Activated naive CD4-positive, alpha-beta T cell treated with Interleukin-2 at 50 U/mL for 16 hours (primary cell): ENCODE data around the gene AUH.

Experiments used
- DNase-seq: peaks from one replicate; pipeline ENCODE4 v3.0.0-alpha.2; 2020

Gene AUH

DNA sequence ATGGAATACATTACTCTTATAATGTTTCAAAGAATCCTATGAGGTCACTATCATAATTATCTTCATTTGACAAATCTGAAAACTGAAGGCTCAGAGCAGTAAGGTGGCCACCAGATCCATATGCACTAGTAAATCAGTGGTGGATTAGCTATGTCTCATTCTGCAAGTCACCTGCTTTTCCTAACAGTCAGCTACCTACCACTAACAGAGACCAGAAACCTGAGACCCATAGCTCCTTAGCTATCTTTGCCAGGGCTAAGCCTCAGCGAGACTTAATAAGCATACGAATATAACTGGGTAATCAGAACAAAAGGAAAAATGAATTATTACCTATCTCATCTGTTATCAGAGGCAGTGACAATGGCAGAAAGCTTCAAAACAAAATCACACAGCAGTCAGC is 118.7 kb downstream of the AUH start:
- DNase-seq: no peak

DNA sequence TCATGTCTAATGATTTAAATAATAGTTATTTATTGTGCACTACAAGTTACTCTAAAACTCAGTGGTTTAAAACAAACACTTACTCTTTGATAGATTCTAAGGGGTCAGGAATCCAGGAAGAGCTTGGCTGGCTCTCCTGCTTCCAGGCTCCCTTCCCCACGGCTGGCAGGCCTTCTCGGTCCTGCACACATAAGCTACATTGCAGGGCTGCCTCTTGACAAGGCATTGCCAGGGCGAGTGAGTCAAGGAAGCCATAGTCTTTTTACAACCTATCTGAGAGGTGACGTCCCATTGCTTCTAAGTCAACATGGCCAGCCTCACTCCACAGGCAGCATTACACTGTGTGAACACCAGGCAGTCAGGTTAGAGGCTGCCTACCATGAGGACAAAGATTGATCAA is 119.8 kb downstream of the AUH start:
- no peak for DNase-seq

DNA sequence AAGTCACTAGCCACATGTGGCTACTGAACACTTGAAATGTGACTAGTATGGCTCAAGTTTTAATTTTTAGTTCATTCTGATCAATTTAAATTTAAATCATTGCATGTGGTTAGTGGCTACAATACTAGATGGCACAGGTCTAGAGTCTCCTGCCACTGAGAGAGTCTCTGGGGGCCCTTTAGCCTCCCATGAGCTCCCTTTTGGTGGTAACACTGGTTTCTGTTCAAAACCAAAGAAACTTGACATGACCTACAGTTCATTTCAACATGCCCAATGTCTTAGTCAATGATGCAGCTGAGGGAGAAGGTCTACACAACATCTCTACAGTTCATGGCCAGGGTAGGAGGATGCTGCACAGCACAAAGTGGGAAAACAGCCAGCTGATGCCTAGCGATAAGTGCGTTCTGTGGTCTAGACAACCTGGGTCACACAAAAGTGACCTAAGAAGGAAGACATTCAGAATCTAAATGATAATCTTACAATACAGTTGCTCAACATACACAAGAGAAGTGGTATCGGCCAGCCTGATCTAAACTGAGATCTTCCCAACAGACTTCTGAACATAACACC is 121.0 kb downstream of the AUH start:
- DNase-seq: no peak

DNA sequence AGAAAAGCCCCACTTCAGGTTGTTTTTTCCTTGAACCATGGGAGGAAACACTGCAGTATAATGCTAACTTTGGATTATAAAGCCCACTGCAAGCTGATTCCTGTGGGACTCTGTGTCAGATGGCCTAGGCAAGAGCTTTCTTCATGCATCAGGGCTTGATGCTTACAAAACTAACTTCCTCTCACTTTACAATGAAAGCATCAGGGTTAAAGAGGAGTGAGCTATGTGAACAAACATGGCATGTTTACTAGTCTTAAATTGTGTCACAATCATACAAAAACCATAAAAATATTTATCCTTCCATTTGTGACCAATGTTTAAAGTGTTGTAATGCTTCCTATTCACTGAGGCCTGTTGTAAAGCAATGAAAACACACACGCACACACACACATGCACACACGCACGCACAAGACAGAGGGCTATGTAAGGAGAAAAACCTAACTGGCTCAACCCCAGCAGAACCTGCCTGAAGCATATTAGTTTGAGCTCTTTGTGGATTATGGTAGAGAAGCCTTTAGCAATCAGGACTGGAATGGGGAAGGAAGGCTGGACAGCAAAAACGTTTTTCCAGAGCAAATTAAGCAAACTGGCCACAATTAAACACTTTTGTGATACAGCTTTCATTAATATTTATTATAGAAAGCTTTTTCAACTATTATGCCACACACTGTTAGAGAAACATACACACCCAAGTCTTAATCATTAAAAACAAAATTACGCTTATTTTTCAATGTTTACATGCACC is 122.2 kb downstream of the AUH start:
- no peak for DNase-seq

DNA sequence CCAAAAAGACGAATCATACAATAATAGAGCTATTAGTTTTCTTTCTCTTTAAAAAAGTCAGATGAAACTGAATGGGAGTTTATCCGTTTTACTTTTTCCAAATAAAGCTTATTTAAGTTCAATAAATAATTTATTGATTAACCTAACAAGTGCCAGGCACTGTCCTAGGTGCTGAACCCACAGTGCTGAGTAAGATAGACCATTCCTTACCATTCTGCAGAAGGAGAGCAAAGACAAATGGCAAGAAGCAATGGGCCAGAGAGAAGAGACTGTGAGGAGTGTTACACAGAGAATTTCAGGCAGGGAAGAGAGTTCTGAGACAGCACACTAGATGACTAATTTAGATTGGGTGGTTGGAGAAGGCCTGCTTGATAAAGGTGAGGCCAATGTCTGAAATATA is 127.2 kb downstream of the AUH start:
- no peak for DNase-seq

DNA sequence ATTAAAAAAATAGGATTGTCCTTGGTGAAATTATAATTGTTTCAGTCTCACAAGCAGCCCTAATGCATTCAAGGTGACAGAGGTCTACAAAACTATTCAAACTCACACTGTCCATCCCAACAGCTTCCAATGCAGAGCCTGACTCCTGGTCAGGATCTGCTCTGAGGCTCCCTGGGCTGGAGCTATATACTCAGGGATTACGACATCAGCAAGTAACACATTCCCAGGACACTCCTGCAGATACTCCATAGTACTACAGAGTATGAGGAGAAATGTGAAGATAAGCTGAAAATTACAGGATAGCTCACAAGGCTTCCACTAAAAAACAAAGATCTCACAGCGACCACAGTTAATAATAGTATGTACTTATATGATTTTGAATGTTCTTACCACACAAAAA is 130.1 kb downstream of the AUH start:
- no peak for DNase-seq

DNA sequence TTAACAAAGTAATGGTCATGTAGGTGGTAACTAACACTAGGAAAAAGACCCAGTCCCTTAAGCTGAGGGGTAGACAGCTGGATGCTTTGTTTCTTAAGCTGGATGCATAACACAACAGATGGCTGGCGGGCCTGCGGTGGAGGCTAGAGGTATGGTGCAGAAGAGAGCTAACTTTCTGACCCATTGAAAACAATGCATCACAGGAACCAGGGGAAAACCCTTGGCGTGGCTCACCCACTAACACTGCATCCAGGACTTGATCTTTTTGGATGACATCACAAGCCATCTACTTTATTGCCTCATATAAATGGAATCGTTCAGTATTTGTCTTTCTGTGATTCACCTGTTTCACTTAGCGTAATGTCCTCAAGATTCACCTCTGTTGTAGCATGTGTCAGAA is 138.7 kb downstream of the AUH start:
- no peak for DNase-seq

DNA sequence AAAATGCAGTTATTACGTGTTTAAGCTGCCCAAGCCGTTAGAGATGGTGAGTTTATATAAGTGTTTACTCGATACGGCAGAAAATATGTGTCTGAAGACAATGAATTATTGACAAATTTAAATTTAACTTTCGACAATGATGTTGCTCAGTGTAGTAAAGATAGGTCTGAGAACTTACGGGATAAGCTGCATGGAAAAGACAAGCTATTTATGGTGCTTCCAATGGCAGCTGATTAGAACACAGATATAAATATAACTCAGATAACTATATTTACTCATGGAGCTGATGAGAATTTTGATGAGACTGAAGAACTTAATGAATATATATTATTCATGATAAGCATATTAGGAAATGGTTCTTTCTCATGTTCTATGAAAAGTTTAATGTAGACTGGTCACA is 139.3 kb downstream of the AUH start:
- DNase-seq: no peak

DNA sequence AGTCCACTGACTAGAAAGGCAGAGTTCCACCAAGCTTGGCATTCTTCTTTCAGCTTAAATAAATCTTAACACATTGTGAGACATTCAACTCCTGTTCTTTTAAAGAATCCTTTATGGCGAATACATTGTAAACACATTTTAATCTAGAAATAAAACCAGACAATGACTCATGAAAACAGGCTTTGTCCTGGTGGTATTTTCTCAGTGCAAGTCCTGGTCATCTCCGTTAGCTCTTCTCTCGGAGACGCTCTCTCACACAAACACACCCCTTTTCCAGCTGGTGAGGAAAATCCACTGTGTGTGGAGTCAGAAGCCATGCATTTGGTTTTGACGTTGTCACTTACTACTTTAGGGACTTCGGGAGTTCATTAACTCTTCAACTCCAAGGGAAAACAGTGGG is 140.4 kb downstream of the AUH start:
- DNase-seq: no peak

DNA sequence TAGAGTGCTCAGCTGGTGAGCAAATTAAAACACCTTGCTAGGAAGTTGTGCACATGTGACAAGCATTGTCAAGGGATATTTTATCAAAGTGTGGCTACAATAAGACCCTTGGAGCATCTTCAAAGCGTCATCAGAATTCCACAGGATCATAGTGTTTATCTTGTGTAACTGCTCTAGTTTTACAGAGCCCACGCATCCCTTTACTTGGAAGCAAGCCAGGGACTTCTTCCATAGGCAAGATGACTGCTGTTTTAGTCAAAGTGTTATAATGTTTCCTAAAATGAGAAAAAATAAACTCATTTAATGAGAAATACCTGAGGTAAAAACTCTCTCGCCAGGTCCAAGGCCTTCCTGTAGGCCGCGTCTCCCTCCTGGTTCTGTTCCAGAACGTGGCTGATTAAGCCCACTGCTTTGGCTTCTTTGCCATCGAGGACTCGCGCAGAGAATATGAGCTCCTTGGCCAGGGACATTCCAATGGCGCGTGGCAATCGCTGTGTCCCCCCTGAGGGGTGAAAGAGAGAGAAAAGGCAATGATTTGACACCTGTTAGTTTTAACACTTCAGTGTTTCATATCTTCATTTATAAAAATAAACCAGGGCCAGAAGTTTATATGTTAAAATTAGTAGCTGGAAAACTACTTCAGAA is 141.1 kb downstream of the AUH start:
- DNase-seq: no peak

DNA sequence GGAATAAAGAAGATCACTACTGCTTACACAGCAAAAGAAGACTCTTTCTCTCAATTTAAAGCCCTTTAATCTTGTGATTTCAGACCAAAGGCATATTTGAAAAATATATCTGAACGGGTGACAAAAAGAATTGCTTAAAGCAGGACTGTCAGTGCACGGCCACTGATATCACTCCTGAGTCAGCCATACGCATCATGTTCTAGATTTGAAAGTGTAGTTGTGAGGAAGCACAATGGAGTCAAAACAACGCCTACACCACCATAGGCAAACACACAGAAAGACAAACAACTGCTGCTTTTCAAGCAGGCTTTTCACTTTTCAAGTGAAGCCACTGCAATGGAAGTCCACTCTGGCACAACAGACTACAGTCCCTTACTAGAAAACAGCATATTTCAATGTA is 141.7 kb downstream of the AUH start:
- no peak for DNase-seq

DNA sequence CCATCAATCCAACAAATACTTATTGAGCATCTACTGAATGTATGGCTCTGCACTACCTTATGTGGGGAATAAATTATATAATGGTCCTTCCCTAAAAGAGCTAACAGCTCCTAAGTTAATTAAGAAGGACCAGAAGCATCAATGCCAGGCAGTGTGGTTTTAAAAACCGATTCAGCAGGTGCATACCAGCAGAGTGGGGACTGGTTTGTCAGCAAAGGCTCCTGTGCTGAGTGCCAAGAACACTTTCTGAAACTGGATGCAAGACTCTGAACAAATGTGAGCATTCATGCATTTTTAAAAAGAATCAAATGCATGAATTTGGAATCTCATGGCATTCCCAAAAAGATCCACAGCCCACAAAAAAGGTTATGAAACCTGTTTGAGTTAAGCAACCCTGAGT is 142.2 kb downstream of the AUH start:
- no peak for DNase-seq

DNA sequence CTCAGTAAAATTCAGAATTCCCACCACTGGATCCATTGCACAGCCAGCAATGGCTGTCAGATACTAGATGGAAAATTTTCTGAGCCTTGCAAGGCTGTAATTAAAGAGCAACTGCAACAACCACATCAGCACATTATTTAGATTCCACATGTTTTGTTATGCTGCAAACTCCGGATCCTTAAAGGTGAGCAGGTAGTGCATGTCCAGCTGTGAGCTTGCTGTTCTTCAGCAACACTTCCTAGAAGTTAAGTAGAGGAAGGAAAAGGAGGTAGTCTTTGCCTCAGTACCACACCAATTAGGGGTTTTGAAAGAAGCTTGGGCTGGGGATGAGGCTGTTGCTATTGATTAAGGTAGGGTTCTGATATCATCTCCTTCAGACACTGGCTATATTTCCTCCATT is 144.3 kb downstream of the AUH start:
- no peak for DNase-seq

DNA sequence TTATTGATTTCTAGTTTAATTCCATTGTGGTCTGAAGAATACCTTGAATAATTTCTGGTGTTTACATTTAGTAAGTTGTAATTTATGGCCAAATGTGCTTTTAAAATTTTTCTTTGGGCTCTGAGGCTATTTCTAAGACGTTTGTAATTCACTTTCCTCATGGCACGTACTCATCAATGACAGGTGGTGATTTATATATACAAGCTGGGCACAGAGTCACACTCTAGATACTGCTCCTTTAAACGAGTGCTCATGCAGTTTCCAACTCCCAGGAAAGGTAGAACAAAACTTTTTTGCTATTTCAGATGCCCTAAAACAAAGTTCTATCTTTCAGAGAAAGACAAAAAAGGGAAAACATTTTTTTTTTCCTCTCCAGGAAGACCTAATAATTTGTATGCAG is 146.9 kb downstream of the AUH start:
- no peak for DNase-seq

DNA sequence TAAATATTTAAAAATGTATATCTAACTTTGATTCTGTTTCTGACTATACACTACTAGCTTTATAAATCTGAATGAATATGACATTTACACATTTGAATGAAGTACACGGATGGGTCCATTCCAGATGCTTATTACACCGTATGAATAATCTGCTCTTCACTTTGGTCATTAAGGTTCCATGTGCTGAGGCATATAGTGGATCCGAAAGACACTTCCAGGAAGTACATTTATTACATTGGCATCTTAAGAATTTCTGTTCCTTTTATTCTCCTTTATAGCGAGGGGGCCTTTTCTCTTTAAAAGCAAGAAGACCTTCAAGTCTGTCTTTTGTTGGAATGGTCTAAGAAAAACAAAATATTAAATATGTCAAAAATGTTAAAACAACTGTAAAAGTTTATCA is 147.6 kb downstream of the AUH start:
- no peak for DNase-seq

DNA sequence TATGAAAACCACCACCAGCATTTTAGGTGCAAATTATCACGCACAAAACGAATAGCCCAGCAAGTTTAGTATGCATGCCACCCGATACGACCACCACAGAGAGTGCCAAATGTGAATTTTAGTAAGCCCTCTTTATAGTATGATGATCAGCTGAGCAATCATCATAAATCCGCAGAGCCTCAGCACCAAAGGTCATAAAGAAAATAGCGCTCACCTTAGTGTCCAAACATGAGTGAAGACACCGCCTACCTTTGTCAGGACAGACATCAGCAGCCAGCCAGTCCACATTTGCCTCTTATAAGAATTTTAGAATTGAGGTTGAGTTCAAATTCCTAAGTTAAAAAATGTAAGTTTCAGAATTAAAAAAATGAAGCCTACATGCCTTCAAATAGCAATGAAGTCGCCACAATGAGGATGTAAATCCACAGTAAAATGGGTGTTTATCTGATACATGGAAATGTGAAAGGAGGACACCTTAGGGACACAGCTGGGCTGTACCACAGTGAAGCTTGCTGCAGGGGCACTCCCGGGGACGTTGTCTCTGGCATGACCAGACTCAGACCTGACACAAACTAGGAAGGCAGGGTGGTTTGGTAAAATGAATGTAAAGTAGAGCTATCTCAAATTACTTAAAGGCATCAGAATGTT is 149.0 kb downstream of the AUH start:
- DNase-seq: no peak

DNA sequence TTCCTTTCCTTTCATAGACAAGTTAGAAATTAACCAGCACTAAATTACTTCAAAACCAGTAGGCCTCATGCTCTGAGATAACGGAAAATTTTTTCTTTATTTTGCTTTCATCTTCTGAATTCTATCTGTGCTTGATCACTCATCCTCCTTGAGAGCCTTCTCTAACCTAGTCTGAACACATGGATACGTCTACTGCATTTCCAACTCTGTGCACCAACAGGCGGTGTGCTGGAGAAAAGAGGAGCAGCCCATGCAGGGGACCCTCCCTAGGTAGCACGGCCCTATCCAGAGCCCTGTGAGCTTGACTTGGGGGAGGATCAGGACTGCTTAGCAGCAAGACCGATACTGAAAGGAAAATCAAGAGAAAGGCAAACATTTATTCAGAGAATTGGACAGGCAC is 149.8 kb downstream of the AUH start:
- DNase-seq: peak; percentile 49

DNA sequence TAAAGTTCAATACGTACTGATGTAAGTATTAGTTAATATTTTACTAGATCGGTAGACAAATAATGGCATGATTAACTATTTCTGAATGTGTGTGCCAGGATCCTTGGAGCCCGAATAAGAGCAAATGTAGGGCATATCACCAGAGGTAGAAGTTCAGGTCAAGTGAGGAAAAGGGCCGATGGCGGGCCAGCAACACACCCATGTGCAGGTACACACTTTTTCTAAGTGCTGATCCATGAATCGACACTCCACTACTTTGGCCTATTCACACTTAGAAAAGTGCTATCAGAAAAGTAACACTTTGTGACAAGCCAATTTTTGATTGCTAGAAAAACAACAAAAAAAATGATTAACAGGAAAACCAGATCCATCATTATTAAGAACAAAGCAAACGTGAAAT is 150.3 kb downstream of the AUH start:
- no peak for DNase-seq

DNA sequence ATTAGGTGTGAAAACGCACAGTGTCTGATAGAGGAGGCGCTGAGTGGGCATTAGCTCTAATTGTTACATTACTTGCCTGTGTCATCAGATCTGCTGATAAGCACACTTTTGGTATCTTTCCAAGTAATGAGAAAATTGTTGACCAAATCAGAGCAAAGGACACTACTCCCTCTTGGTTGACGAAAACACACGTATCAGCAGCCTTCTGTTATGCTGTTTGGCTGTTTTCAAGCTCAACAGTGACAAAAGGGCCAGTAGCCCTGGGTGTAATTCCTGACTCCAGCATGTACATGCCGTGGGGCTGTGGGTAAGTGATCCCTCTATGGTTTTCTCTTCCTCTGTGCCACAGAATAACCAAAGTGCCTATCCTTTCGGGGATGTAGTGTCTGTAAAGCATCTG is 151.4 kb downstream of the AUH start:
- no peak for DNase-seq

DNA sequence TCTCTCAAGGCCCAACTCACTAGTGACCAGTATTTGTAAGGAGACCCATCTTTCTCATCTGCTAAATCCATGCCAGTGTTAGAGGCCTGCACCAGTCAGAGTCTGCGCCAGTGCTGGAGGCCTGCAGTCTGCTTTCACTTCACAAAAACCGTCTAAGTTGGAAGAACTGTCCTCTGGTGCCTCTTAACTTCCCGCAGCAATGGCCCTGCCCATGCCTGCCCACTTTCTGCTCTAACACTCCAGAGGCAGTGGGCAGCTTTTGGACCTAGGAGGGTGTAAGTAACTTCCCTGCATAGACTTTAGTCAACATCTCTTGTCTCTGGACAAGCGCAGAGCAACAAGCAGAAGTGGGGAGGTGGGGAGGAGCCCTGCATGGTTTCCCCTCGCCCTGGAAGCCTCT is 152.9 kb downstream of the AUH start:
- no peak for DNase-seq

DNA sequence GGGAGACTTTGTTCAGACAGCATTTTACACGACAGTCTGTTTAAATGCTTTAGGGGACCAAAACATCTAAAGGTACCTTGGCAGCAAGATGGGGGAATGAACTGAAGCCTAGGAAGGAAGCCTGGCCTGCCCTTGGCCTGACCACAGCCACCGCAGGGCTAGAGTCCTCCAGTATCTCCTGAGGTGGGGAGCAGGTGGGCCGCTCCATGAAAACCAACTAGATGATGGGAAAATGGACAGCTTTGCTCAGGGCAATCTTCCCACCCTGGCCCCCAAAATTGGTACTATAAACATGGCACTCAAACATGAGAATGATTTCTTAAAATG is 153.3 kb downstream of the AUH start:
- DNase-seq: no peak

DNA sequence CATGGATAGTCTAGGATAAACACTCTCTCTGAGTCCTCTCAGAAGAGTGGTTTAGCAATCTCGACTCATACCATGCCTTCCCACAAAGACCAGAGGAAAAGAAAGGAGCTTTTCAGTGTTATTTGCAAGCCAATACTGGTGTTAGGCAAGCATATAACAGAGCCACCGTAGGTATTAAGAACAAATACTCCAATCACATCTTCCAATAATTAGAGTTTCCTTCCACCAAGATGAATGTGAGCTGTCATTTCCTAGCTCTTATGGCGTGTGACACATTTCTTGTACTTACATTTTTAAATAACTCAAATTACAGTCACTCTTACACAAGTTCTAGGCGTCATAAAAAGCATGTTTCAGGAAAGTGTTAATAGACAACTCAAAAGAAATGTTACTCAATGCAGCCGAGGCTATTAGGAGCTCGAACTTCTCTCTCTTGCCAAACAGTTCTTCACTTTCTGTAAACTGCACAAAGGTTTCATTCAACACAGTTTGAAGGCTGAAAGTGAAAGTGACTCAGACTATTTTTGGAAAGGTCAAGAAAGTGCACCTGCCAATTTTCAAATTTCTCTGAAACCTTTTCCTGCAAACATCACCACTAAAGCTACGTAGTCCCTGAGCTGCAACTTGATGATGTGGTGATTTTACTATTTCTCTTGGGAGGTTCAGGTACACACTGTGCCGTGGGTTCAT is 153.8 kb downstream of the AUH start:
- DNase-seq: peak; percentile 15

DNA sequence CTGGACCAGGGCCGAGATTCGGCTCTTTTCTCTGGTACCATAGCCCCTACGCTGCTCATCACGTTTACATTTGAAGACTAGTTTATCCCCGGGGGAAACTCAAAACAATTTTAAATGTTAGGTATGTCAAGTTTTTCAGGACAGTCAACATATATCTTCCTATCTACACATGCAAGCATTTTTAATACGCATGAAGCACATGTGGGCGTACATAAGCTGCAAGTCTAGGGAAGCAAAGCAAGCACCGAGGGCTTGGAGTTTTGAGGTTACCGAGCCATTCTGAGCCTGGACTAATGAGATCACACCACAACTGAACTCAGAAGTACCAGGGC is 154.4 kb downstream of the AUH start:
- no peak for DNase-seq

DNA sequence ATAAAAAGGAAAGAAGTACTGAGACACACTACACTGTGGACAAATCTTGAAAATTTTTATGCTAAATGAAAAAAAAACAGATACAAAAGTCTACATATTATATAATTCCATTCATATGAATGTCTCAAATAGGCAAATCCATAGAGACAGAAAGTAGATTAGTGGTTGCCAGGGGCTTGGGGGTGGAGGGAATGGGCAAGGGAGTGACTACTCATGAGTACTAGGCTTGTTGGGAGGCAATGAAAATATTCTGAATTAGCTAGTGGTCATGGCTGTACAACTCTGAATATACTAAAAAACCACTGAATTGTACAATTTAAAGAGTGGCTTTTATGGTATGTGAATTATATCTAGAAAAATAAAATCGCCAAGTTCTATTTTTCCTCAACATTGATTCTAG is 154.9 kb downstream of the AUH start:
- no peak for DNase-seq
